Stimulated activated CD4-positive, alpha-beta T cell treated with anti-CD3 and anti-CD28 coated beads, Interleukin-12 subunit alpha, Interleukin-12 subunit beta, amount 100 ng/mL, for 24 hours (primary cell): ENCODE results near the gene ERCC6L.
"Not testable (repeated sequence)": the region's sequence is repeated elsewhere in the genome, so short reads cannot be mapped to it uniquely, and the experiment has no call there.

Source experiments
- DNase-seq, 2 experiments: peaks; one replicate each; pipeline ENCODE4 v3.0.0-alpha.2; 2020; ENCODE audit warnings: low read depth in 2 of 2

The ERCC6L gene

DNA sequence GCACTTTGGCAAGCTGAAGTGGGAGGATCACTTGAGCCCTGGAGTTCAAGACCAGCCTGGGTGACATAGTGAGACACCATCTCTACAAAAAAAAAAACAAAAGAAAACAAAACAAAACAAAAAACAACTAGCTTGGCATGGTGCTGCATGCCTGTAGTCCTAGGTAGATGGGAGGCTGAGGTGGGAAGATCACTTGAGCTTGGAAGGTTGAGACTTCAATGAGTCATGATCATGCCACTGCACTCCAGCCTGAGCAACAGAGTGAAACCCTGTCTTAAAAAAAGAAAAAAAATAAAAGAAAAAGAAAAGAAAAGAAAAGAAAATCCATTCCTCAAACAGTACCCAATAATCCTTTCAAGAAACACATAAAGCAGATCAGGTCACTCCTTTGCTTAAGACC, 14.9 kb upstream of the ERCC6L start:
- no peak for DNase-seq

DNA sequence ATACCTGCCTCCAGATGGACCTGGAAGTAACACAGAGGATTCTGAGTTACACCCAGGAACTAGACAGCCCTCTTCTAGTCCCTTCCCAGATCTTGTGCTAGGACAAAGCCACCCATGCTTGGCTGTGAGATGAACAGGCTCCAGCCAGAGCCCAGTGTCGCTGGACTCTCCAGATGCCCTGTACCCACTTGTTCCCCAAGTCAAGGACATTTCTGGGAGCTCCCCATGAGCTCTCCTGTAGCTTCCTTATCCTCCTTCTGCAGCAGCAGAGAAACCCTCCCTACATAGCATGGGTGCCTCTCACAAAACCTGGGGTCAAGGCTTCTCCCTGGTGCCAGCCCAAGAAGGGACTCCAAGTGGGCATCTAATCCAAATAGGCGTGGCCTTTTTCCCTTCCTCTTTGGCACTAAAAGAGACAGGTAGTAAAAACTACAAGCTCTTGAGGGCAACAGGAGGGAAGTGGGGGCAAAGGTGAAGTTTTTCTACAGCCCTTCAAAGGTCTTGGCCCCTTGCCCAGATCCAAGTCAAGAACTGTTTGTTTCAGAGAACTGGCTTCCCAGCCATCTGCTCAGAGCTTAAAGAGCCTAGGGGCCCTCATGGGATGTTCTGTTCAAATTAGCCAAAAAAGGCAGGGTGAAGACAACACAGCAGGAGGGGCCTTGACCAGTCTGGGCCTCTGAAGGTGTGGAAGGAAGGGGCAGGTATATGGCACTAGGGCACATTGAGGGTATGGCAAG, 8.5 kb upstream of the ERCC6L start:
- DNase-seq: no peak

DNA sequence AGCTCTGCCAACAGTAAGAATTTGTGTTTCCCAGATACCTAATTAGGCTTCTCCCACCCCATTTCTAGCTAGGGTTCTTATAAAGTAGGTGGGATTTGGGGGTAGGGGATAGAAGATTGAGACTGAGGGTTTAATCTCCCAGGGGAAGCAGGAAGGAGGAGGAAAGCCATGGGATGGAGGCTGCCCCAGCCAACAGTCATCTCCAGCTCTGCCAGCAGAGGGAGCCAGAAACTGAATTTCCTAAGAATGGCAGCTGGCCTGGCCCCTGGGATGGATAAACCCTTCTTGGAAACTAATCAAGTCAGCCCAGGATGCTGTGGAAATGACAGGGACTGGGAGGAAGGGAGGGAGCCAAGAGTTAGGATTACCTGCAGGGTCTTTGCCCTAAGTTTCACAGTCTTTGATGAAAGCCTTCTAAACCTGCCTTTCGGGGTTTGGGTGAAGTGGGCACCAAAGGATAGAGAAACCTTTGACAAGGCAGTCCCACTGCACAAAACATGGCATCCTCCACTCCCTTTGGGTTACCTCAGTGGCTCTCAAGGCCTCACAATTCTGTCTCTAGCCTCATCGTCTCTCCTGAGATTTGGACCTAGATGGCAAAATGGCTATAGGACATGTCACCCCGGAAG, 6.7 kb upstream of the ERCC6L start:
- peak in 1 of 2 experiments; percentile 24 for DNase-seq

DNA sequence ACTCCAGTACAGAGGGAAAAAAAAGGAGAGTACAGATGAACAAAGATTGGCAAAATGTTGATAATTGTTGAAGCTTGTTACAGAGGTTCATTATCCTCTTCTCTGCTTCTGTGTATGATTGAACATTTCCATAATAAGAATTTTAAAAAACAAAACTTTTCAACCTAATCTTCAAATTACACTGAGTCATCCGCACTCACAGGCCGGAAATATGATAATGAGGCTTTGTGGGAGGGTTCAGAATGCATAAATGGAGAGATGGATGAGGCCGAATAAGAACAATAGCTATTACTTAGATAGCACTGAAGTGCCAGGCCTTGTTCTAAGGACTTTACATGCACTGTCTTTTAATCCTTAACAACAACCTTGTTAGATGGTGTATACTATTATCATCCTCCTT, 4.6 kb upstream of the ERCC6L start:
- no peak for DNase-seq

DNA sequence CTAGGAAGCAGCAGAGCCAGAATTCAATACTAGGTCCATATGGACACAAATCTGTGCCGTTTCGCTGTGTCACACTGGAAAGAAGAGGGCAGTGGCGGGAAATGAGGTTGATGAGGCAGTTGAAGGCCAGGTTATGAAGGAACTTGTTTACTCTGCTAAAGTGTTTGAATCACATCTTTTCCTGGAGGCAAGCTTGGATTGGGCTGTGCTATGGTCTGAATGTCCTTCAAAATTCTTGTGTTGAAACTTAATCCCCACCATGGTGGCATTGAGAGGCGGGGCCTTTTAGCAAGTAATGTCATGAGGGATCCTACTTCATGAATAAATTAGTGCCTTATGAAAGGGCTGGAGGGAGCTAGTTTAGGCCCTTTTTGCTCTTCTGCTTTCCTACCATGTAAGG, 2.1 kb upstream of the ERCC6L start:
- no peak for DNase-seq

DNA sequence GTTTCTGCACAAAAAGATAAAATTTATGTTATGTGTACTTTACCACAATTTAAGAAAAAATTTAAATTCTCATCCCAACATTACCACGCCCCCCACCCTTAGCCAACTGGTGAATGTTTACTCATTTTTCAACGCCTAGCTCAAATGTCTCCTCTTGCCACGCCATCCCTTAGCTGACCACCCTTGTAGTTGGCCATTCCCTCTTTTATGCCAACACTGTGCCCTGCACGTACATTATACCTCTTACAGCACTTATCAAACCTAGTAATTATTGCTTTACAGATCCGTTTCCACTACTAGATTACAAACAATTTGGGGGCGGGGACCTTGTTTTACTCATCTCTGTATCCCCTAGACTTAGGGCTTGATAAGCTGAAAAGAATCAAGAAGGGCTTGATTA, 644 bp downstream of the ERCC6L start:
- DNase-seq: no peak

DNA sequence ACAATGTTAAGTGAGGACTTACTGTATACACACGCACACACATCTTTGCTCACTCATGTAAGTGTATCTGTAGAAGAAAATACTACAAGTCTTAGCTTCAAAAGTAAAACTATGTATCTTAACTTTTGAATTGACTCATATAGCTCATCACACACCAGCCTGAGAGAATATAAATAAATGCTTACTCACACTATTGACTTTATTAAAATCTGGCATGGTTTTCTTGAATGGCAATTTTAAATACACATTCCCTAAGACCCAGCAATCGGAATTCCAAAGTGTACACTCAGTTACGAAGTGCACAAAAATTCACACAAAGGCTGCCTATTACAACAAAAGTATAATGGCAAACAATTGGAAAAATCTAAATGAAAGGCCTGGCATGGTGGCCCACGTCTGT, 2.0 kb downstream of the ERCC6L start:
- DNase-seq: no peak

DNA sequence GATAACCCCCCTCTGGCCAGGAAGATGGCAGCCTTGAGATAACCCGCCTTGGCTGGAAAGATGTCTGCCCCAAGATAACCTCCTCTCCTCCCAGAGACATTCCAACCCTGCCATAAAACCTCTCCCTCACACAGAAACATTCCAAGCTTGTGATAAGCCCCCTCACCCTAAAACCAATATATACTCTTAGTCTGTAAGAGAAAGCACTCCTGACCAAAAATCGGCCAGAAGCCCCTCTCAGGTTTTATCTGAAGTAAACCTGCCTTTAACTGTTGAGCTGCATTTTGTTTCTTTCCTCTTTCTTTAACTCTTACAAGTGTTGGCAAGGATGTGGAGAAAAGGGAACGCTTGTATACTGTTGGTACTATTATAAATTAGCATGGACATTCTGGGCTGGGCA, 8.5 kb downstream of the ERCC6L start:
- no peak for DNase-seq

GRCh38 chrX:72220375-72220774, 18.5 kb downstream of the ERCC6L start:
- not testable (repeated sequence) for DNase-seq

GRCh38 chrX:72216973-72217372, 21.9 kb downstream of the ERCC6L start:
- DNase-seq: no peak

GRCh38 chrX:72208126-72208800, 30.6 kb downstream of the ERCC6L start:
- no peak for DNase-seq

DNA sequence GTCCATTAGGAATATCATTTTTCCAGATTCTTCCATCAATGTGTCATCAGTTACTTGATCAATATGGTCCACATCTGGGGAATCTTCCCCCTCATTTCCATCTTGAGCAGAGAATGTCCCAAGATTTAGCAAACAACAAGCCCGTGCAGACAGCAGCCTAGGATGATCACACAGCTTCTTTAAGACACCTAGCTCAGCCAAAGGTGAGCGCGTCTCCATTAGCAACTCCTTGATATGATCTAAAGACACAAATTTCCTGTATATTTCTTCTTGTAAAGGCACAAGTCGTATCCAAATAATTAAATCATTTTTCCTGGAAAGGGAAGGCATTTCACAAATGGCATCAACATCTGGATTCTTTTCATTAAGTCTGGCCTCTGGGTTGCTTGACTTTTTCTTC, 31.5 kb downstream of the ERCC6L start:
- no peak for DNase-seq

- DNase-seq: no peak
Measured at GRCh38 chrX:72205706-72206105, 33.1 kb downstream of the ERCC6L start.

DNA sequence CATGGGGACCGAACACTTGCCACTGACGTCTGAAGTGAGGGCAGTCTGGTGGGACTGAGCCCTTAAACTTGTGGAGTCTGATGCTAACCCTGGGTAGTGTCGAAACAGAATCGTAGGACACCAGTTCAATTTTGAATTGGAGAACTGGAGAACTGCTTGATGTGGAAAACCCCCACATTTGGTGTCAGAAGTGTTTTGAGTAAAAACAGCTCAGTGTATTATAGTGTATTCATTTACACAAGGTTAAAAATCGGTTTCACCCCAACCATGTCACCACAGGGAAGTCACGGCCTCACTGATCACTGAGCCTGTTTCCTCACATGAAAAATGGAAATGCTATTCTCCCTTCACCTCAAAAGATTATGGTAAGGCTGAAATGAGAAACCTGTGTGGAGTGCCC, 35.4 kb downstream of the ERCC6L start:
- no peak for DNase-seq

- DNase-seq: no peak
Measured at GRCh38 chrX:72202792-72203401, 35.9 kb downstream of the ERCC6L start.

- DNase-seq: no peak
Measured at GRCh38 chrX:72201836-72202536, 36.8 kb downstream of the ERCC6L start.

DNA sequence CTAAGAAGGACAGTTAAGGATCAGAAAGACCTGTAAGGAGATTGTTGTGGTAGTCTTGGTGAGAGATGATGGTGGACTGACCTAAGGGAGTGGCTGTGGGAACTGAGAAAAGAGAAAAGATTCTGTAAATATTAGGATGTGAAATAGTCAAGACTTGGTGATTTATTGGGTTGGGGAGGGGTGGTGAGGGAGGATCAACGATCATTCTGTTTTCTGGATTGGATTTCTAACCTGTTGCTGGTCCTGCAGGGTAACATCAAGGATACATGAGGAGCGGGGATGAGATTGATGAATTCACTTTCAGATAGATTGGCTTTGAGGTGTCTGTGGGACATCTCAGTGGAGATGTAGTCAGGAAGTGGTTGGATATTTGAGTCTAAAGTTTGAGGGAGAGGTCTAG, 55.9 kb downstream of the ERCC6L start:
- no peak for DNase-seq

GRCh38 chrX:72181178-72182125, 57.4 kb downstream of the ERCC6L start, which contains the start of gene PIN4:
Gene PIN4, plus strand, starts transcription at chrX:72181757. Its CDS starts 29 bp downstream, at chrX:72181786.
- DNase-seq: peak; percentile 66 to 75

DNA sequence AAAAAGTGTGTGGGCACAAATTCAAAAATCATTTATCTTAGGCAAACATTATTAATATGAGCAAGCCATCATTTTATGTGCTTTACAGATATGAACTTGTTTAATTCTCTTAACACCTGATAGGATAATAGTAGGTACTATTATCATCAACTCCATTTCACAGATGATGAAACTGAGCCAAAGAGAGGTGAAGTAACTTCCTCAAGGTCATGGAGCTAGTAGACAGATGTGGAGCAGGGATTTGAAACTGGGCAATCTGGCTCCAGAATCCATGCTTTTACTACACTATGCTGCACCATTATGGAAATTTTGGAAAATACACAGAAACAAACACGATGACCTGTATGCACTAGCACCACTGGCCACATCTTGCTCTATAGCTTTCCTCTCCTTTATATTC, 58.3 kb downstream of the ERCC6L start:
- DNase-seq: no peak

- DNase-seq: no peak
Measured at GRCh38 chrX:72176981-72177380, 61.8 kb downstream of the ERCC6L start.

- not testable (repeated sequence) for DNase-seq
Measured at GRCh38 chrX:72176289-72176688, 62.5 kb downstream of the ERCC6L start.
